Islet of Langerhans (tissue), 1 donor: ENCODE measurements around the gene UXS1.

Experiments used
- FAIRE-seq: peaks from one replicate; lab custom pipeline; 2011; peaks lifted over from hg19 to GRCh38; lab: Jason Lieb, UNC

UXS1 gene

DNA sequence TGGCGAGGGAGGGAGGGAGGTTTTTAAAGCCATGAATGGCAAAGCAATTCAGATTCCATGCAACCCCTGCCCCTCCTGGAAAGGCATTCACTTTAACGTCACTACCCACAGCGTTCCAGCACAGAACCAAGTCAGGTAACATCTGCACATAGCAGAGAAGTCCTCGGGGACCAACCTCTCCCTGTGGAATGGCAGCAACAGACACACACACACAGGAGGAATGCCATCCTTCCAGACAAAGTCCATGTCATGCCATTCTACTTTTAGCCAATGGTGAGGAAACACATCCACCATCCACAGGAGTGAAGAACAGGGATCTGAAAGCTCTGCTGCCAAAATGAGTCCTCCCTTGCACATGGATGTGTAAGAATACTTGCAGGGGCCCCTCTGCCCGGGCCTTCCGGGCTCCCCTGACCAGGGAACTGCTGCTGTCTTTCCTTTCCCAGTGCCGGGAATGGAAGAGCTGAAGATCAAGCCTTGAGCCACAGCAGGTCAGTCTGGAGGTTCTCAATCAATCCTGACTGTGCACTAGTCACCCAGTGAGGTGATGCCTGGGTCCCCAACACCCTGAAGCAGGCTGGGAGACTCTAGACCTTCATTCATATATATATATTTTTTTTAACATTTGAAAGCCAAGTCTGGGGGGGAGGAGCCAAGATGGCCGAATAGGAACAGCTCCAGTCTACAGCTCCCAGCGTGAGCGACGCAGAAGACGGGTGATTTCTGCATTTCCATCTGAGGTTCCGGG lies 63.7 kb downstream of the UXS1 start:
- no peak for FAIRE-seq

DNA sequence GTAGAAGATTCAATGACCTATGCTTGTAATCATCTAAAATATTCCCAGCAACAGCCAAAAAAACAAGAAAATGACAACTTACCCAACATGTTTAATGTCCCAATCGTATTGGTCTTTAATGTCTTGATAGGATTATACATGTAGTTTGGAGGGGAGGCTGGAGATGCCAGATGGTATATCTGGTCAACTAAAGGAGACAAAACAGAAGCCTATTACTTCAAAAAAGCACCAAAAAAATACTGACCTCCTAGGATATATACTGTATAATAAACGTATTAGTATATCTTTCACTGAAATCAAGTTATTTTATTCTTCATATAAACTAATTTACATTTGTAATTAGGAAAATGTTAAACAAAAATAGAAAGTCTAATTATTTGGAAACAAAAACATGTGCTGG lies 64.5 kb downstream of the UXS1 start:
- no peak for FAIRE-seq

DNA sequence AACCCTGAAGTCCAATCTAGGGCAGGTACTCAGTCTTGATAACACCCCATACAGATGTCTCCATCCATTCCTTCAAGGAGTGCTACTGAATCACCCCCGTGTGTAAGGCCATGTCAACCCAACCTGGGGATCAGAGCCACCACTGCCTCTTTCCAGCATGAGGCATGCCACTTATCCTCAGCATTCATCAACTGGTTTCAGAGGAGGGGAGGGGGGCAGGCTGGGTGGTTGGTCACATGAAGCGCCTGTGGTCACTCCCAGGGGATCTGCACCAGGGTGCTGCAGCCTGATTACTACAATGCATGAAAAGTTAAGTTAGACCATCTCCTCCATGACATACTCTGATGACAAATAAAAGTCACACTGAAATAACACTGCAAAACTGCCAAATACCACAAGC lies 65.0 kb downstream of the UXS1 start:
- no peak for FAIRE-seq

DNA sequence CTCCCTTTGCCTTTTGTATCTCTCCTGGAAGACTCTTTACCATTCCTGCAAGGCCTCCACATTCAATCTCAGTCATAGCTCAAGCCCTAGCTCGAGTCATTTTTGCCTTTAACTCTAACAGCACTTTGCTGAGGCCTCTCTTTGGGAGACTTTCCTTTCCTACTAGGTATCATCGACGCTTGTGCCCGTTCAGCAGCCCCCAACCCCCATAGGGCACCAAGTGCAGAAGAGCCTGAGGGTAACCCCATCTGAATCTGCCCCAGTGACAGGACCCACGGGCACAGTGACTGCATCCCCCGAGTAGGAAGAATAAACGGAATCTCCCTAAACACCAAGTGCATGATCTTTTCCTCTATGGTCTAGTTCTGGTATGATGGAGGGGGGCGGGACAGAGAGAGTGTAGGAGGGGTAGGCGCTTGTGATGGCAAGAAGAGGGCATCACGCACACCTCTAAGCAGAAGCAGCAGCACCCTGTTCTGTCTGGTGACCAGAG lies 66.3 kb downstream of the UXS1 start:
- FAIRE-seq, result no peak

DNA sequence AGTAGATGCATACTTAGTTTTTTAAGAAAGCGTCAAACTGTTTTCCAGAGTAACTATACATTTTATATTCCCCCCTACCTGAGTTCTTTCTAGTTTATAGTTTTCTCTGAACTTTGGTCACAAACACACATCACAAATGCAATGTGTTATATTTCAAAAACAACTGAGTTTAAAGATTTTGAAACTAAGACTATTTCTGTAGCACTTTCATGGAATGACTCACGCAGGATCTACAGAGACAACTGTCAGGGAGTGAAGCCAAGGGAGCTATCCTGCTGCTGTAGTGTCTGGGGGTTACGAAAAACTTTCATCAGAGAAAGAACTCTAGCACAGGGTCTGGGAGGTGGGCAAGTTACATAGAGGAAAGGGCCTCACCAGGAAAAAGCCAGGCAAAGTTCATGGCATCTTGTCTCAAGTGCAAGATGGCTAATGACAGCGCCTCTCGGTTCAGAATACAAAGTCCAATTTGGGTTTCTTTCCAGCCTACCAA lies 66.8 kb downstream of the UXS1 start:
- no peak for FAIRE-seq

DNA sequence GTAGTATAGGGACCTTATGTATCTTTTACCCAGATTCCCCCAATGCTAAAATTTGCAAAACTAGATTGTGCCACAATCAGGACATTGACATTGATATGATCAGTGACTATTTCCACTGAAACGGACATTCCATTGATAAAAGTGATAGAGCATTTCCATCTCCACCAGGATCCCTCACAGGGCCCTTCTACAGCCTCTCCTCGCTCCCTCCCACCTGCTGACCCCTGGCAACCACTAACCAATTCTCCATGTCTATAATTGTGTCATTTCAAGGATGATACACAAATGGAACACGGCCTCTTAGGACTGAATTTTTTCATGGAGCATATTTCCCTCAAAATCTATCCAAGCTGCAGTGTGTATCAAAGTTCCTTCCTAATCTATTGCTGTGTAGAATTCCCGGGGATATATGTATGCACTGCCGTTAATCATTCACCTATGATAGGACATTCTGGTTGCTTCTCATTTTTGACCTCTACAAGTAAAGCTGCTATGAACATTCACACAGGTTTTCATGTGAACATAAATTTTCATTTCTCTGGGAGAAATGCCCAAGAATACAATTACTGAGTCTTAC lies 67.3 kb downstream of the UXS1 start:
- FAIRE-seq, result no peak

DNA sequence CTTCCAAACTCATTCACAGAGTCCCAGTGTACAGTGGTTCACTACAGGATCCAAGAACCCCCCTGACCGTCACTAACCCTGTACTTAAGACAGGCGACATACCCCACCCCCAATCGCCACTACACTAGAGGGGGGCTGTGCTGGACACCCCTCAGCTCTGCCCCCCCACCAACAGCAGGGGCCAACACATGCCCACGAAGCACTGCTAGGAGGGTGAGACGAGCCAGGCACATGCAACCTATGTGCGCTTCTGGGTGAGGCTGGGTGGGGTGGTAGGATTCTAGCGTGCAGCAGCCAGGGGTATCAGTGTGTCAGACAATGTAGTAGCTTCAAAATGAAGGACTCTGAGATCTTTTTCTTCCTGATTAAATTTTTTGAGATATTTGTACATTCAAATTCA lies 67.8 kb downstream of the UXS1 start:
- FAIRE-seq, result no peak

DNA sequence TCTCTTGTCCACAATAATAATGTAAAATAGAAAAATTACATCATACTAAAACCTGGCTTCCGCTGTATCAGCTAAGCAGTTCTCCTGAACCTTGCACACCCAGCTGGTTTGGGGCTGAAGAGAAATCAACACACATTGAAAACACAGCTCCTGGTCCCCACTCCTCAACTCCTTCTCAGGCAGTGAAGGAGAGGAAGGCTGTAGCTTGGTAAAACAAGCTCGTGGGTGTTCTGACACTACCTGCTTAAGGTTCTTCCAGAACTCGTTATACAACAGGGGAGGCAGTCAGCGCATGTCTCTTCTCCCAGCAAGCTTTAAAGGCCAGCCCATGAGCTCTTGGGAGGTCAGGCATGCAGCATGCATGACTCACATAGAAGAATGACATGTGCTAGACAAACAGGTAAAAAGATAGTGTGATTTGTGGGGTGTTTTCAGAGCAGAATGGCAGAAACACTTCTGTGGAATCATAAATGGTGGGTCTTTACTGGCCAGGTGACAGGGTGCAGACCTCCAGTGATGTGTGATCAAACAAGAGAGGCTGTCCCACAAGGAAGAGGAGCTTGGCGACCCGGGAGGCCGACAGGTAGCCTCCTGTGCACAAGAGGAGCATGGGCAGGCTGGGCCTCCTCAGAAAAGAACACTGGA lies 69.1 kb downstream of the UXS1 start:
- FAIRE-seq, result no peak

DNA sequence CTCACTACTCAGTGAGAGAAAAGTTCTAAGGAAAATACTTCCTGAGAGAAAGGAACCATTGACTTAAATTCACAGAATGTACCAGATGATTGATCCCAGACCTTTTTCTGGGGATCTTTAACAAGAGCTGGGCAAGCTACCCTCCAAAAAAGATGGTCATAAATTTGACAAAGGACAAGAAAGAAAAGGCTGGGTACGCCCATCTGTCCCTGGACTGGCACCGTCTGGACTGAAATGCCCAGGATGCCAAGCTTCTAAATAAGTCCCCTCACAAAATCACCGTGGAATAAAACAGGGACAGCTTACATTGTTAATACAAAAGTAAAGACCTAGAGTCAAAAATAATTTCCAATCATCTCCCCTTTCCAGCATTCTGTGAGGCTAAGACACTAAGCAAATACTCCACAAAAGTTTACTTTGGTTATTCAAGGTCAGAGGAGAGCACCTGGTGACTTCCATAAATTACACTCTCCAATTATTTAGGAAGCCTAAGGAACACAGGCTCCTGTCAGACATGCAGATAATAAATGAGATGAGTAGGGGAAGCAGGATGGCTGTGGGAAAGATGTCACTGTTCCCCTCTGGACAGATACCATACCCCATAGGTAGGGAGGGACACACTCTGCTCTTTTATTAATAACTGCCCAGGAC lies 69.9 kb downstream of the UXS1 start:
- FAIRE-seq, result no peak

DNA sequence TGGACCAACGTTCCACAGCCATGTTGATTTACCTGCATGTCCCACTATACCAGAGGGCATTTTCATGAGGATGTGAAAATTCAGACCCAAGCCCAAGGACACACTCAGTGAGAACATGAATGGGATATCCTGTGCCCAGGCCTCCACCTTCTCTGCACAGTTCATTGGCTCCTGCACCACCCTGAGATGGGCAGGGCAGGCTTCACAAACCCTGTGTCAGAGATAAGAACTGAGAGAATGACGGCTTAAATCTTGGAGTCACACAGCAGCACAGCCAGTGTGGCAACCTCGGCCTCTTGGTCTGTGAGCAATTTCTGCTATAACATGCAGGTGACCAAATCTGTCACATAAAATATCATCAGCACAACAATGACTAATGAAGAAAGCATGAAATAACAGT lies 71.9 kb downstream of the UXS1 start:
- FAIRE-seq, result no peak

DNA sequence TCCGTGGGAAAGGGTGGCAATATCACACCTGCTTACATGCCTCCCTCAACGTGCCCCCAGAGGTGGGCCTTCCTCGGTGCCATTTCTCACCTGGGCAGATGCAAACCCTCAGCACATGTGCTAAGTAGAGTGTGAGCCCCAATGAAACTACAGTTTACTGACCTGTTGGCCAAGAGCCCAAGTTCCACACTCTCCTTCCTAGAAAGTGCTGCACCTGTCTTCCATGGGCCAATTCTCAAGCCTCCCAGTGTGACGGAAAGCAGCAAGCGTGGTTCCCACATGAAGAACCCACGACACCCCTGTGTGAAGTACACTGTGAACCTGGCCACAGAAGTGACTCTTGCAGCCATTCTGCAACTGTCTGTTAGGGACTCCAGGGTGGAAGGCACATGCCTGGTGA lies 73.7 kb downstream of the UXS1 start:
- FAIRE-seq, result no peak

DNA sequence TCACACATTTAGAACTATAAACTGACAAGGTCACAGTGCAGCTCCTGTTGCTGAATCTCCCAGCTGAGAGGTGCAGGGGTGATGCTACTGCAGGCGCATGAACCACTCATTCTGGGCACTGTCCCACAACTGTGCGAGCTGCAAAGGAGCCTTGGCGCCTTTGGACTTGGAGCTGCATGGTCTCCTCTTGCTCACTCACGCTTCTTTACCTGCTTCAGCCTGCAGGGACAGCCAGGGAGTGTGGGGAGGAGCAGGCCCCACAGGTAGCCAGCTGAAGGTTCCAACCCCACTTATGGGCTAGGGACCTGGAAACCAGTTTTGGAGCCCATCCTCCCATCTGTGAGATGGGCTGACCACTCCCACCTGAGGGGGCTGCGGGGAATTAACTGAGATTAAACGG lies 75.0 kb downstream of the UXS1 start:
- no peak for FAIRE-seq

DNA sequence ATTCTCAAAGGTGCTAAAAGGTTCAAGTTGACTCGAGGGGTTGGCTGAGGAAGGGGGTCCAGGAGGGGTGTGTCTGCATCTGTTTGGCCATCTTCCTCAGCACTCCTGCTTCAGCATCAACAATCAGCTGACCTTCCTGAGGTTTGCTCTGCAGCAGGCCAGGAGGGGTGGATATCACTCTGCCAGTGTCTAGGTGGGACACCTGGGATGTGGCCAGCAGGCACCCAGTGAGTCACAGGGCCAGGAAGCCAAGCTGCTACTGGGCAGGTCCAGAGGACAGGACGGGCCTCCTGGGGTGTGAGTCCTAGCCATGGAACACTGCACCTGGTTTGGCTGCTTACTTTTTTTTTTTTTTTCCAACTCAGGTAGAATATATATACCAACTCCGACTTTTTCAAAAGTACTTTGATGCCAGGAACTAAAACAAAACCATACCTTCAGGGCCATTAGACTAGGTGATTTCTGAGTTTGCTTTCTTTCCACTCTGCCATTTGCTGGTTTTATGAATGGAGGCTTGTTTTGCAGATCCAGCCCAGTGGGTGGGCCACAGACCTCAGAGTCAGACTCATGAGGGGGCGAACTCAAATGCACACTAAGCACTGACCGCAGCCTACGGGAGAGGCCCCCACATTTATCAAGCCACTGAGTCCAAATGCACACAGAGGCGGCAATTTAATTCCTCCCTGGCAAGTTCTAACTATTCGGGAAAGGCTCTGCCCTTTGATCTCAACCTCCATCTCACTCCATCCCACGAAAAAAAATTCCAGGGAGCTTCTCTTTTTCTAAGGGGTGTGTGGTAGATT lies 76.0 kb downstream of the UXS1 start:
- FAIRE-seq, result no peak

DNA sequence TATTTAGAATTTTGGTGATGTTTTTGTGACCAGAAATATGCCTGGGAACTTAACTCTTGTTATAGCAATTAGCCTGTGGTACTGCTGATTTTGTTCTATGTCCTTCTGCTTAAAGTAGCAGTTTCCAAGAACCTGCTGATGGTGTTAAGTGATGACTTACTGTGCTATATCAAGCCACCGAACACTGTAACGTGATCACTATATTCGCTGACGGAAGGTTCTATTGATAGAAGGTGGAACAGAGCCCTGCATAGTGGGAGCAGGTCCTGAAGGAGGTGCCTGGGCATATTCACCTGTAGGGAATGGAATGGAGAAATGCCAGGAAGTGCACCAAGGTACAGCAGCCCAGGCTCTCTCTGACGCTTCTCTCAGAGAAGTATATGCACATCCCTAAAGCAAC lies 76.8 kb downstream of the UXS1 start:
- FAIRE-seq, result no peak

DNA sequence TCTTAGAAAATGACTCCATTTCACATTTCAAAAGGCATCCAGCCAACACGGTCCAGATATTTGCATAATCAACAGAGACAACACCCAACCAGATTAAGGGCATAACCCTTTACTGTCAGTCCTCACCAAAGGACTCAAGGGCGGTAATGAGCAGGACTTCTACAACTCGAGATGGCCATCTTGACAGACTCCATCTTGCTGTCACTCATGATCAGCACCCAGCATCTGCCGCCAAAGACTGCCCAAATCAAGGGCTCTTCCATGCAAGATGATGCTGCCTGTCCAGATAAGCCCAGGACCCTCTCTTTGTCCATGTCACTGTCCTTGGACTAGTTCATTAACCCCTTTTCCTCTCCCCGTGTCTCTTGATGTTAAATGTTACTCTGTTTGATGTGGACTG lies 77.9 kb downstream of the UXS1 start:
- no peak for FAIRE-seq

DNA sequence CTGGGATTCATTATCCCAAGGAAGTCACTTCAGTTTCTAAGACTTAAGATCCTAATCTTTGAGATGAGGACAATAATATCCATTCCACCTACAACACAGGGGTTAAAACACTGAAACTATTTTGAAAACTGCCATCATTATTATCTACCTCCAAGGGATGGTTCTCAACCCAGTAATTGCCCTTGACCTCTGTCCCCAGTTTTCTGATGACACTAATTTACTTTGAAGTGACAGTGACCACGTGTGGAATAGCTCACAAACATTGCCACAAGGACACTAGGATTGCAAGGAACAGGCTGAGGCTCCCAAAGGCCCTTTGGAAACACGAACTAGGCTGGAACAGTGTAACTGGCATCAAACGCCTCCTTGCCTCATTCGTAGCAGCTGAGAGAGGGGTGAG lies 78.4 kb downstream of the UXS1 start:
- FAIRE-seq, result no peak

DNA sequence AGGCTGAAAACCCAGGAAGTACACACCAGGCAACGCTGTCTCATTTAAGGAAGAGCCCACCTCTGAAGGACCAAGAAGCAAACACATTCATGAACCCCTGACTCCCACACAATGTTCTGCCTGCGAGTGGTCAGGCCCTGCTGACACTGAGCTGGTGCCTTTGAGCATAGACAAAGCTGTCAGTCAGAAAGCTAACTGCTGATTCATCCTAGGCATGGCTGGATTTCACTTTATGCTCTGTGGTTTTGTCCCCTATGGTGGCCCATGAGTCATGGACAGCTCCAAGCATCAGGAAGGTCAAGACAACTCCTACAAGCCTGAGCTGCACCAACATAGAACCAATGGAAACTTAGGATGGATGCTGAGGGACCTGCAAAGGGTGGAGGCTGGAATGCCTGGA lies 78.9 kb downstream of the UXS1 start:
- FAIRE-seq, result no peak

DNA sequence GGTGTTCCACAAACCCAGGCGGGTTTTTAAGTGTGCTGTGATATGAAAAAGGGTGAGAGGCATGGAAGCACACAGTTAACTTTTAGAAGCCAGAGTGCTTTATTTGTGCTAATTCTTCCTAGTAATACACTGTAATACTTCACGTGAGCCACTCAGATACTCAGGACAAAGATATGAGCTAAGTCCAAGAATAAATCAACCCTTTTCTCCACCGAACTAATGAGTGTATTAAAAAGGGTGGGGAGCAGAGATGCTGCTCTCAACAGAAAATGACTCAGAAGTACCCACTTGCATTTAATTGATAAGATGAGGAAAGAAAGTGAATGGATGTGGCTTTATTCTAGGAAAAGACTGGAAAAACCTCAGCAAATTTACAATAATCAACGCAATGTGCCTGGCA lies 79.9 kb downstream of the UXS1 start:
- no peak for FAIRE-seq

DNA sequence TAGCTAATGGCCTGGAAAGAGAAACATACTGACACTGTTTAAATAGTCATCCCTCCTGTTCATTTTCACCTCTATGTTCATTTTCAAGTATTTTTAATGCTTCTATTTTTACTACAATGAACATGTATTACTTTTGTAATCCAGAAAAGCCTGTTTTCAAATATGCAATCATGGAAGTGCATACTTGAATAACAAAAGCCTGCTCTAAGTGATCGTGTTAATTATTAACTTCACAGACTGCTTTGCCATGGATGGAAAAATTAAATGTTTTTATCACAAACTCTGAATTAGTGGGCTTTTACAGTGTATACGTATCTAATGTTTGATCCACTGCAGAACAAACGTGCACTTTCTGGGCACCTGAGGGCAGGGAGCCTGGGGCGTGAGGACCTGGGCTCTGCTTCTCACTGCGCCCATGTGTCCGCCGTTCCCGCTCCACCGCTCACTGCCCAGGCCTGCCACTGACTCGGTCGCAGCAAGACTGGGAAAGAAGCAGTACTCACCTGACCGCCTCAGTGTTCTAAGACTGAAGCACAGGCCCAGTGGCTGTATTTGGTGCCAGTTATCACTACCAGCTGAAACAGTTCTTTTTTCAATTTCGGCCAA lies 80.6 kb downstream of the UXS1 start:
- FAIRE-seq, result peak; percentile 92

DNA sequence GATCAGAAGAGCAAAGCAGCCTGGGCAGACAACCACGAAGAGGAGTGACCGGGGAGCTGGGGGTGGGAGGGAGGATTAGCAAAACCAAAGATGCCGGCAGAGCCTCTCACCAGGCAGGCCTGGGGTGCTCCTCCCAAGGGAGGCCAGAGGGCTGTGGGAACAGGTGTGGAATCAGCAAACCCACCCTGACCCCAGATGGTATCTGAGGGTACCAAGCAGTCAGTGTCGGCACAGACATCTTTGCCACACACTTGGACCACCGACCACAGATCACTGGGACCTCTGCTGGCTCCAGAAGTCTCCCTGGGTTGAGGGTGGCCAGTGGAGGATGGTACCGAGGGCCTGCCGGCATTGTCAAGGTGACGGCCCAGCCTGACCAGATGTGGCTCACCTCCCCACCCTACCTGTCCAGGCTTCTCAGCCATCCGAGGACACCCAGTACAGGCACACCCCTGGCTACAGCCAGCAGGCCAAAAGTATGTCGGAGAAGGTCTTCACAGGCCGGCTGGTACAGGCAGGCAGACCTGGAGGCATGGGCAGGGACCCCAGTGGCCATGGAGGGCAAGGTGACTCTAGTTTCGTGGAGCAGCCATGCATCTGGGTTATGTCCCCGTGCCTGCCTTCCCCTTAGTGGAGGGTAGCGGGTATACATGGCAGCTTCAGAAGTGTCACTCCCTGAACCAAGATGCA lies 82.1 kb downstream of the UXS1 start:
- no peak for FAIRE-seq
